Activated CD4-positive, alpha-beta T cell treated with anti-CD3 and anti-CD28 coated beads, Interleukin-10, Interleukin-2, amounts not matched to agents 100 ng/mL and 50 ng/mL, durations not matched to agents 16 hours and 8 hours (primary cell): ENCODE data around the gene BCKDHA.
"Not testable (repeated sequence)": the region's sequence is repeated elsewhere in the genome, so short reads cannot be mapped to it uniquely, and the experiment has no call there.

Source experiments
- DNase-seq: peaks from one replicate; pipeline ENCODE4 v3.0.0-alpha.2; 2020

The BCKDHA gene

DNA sequence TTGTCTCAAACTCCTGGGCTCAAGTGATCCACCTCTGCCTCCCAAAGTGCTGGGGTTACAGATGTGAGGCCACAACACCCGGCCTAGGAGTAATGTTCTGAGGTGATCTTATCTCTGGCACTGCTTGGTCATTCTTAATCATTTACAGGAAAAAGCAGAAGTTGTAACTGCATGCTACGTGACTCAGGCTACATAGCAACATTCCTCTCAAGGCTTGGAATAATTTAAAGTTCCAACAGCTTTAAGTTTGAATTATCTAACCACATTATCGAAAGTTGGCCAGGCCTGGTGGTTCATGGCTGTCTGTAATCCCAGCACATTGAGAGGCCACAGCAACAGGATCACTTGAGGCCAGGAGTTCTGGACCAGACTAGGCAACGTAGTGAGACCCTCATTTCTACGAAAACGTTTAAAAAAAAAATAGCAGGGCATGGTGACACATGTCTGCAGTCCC lies 29.7 kb upstream of the BCKDHA start:
- no peak for DNase-seq

DNA sequence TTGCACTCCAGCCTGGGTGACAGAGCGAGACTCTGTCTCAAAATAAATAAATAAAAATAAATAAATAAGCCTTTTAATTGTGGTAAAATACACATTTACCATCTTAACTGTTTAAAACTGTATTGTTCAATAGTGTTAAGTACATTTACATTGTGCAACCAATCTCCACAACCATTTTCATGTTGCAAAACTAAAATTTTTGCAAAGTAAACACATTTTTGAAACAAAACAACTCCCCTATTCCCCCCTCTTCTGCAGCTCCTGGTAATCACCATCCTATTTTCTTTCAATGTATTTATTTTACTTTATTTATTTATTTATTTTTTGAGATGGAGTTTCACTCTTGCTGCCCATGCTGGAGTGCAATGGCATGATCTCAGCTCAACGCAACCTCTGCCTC lies 27.8 kb upstream of the BCKDHA start:
- DNase-seq, result no peak

DNA sequence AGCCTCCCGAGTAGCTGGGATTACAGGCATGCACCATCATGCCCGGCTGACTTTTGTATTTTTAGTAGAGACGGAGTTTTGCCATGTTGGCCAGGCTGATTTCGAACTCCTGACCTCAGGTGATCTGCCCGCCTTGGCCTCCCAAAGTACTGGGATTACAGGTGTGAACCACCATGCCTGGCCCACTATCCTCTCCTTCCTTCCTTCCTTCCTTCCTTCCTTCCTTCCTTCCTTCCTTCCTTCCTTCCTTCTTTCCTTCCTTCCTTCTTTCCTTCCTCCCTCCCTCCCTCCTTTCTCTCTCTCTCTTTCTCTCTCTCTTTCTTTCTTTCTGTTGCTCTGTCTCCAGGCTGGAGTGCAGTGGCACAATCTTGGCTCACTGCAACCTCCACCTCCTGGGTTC lies 26.5 kb upstream of the BCKDHA start:
- DNase-seq, result not testable (repeated sequence)

DNA sequence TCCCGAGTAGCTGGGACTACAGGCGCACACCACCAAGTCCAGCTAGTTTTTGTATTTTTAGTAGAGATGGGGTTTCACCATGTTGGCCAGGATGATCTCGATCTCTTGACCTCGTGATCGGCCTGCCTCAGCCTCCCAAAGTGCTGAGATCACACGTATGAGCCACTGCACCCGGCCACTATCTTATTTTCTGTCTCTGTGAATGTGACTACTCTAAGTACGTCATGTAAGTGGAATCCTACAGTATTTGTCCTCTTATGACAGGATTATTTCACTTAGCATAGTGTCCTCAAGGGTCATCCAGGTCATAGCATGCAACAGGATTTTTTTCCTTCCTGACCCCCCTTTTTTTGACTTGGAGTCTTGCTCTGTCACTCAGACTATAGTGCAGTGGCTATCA lies 26.1 kb upstream of the BCKDHA start:
- DNase-seq, result no peak

DNA sequence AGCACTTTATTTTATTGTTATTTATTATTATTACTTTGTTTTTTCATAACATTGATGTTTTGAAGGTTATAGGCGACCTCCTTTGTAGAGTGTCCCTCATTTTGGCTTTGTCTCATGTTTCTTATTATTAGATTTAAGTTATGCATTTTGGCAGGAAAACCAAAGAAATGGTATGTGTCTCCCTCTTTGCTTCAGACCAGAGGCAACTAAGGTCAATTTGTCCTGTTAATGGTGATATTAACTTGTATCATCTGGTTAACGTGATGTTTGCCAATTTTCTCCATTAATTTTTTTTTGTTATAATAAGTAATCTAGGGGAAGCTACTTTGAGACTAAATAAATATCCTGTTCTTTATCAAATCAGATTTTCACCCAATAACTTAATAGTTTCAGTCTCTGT lies 25.1 kb upstream of the BCKDHA start:
- DNase-seq, result no peak

DNA sequence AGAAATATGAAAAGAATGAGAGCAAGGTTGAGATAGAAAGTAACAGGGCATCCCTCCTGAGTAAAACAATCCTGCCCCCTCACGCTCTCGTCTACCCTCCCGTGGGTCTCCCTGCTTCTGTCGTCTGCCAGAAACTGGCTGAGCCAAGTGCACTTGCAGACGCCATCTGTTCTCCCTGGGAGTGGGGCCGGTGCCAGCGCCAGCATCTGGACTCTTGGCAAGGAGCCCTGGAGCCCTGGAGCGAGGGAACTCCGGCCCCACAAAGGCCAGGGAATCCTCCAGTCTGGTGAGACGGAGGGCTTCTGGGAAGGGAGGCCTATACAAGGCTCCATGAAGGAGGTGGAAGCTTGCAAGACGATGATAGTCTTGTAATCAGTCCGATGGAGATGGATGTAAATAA lies 23.6 kb upstream of the BCKDHA start:
- DNase-seq, result no peak

DNA sequence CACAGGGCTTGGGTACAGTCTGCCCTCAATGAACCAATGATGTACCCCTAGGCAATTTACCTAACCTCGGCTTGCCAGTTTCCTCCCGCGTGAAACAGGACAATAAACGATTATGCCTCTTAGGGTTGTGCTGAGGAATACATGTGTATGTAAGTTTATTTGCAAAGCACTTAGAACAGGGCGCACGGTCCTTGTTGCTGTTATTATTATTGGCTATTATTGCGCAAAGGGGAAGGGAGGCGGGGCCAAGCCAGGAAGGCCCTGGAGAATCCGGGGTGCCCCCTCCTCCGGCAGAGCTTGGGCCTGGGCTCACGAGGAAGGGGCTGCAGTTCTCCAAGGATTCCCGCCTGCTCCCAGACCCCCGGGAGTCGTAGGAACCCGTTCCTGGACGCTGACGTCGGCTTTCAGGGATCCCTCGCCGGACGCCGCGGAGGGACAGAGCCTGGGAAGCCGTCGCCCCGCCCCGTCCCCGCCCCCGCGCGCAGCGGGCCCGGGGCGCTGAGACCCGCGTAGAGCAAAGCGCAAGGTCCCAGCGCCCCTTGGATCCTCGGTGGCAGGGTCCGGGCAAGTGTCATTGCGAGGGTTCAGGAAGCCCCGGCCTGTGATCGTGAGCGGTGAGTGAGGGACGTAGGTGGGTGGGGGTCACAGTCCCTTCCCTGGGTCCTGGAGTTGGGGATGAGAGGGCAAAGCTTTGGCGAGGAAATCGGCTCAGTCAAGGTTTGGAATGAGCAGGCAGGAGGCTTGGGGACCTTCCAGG lies 21.2 kb upstream of the BCKDHA start, which contains the start of gene TMEM91:
TMEM91 (plus strand) TSS at position 293 of the 757 bp plus-strand sequence. CDS start 1,777 bp downstream, outside the sequence.
- no peak for DNase-seq

DNA sequence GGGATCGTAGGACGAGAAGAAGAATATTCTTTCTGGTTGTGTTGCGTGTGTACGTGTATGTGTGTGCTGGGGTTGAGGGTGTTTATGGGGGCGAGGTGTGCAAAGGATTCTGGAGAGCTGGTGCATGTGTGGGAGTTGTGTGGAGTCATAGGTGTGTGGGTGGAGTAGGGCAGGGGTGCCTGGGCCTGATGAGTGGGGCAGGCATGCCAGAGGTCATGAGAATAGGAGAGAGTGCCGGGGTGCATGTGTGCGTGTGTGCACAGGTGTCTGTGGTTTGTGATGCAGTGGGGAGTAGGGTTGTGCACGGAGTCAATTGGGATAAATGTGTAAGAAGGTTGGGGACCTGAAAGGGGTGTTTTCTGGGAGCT lies 20.6 kb upstream of the BCKDHA start:
- DNase-seq, result no peak

DNA sequence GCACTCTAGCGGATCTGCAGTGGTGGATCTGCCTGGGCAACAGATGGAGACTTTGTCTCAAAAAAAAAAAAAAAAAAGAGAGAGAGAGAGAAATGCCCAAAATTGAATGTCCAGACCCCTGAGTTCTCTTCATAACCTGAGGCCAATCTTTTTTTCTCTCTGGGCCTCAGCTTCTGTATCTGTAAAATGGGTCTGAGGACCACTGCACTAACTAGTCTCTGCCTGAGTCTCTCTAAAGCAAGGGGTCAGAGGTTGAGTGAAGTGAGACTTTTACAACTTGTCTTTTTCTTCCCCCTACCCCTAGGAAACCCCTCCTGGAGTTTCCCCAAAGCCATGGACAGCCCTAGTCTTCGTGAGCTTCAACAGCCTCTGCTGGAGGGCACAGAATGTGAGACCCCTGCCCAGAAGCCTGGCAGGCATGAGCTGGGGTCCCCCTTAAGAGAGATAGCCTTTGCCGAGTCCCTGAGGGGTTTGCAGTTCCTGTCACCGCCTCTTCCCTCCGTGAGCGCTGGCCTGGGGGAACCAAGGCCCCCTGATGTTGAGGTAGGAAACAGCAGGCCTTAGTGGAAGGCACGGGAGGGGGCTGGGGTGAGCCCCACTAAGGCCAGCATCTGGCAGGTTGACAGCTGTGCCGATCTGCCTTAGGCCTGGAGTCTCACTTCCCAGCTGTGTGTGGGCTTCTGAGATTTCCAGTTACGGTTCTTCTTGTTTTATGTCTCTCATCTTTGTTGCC lies 19.5 kb upstream of the BCKDHA start:
- DNase-seq, result no peak

DNA sequence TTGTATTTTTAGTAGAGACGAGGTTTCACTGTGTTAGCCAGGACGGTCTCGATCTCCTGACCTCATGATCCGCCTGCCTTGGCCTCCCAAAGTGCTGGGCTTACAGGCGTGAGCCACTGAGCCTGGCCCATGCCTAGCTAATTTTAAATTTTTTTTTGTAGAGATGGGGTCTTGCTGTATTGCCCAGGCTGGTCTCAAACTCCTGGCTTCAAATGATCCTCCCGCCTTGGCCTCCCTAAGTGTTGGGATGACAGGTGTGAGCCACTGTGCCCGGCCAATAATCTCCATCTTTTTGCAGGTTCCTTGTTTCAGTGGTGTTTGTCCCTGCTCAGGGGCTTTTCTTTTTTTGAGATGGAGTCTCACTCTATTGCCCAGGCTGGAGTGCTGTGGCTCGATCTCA lies 16.1 kb upstream of the BCKDHA start:
- DNase-seq, result not testable (repeated sequence)

DNA sequence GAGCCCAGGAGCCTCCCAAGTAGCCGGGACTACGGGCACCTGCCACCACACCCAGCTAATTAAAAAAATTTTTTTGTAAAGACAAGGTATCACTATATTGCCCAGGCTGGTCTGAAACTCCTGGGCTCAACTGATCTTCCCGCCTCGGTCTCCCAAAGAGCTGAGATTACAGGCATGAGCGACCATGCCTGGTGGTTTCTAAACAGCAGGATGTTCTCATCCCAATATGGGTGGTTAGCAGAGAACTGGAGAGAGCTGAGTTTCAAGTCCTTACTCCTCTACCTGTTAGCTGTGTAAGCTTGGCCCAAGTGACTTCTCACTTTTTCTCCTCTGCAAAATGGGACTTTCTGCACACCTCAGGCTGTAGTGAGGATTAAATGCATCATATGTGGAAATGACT lies 13.3 kb upstream of the BCKDHA start:
- no peak for DNase-seq

DNA sequence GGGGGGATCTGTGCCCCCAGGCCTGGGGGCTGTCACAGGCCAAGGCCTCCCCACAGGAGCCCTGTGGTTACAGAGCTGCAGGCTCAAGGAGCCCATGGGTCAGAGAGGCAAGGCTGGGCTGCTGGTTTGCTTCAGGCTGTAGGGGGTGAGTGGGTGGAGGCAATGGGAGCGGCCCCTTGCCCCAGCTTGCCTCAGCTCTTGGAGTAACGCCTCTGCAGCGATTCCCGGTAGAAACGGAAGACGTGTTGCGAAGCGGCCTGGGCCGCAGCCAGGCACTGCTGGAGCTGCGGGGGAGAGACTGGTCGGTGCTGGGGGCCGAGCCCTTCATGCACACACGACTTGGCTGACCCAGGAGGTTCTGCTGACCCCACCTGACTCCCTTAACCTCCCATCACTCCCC lies 11.2 kb upstream of the BCKDHA start:
- no peak for DNase-seq

DNA sequence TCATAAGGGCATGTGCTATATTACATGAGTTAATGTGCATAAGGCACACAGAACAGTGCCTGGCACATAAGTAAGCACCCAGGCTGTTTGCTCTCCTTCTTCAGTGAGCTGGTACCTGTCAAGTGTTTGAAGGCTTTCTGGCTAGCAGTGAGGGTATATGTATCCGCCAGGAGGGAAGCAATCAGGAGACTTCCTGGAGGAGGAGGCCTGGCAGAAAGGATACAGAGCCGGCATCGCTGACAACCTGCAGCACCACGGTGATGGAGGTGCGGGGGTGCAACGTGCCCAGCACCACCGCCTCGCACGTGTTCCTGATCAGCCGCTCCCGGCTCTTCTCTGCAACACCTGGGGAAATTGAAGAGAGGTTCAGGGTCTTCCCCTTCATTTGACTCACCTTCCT lies 6.0 kb upstream of the BCKDHA start:
- DNase-seq, result no peak

DNA sequence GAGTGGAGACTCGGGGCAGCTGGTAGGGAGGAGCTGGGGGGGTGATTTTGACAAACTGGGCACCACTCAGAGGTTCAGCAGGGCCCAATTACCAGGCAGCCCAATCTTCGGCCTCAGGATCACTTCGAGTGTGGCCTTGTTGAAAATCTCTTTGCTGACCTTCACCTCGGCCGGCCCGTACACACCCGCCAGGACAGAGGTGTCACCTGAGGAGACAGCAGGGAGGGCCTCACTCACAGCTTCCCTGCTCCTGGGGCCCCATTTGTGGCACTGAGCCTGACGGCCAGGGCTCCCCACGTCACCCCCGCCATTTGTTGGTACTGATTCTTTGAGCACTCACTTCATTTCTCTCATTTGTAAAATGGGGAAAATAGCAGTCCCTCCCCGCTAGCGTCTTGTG lies 4.8 kb upstream of the BCKDHA start:
- DNase-seq, result no peak

DNA sequence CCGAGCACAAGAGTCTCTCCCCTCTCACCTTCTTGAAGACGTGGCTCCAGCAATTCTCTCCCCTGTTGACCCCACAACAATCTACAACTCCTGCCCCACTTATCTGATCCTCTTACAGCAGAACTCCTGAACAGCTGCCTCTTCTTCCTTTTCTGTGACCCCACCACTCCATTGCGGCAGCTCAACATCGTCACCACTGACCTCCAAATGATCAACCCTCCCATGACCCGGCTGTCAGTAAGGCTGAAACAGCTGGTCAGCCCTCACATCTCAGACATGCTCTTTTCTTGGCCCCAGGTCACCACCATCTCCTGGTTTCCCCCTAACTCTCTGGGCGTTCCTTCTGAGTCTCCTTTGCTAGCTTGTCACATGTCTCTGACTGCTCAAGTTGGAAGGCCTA lies 2.3 kb upstream of the BCKDHA start:
- DNase-seq, result no peak

DNA sequence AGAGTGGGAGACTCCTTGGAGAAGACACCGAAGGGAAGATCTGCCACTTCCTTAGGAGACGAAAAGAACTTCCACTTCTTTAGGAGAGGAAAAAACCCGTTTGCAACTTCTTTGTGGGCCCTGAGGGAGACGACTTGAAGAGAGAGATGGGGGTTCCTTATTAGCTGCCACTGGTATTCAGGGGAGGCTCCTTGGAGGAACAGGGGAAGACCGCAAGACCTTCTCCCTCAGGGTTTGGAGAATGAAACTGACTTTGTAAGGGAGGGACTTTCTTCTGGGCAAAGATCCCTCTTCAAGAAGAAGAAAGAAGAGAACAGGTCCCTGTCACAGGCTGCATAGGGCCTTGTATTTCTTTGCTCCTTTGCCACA lies 416 bp downstream of the BCKDHA start:
- DNase-seq, result no peak

DNA sequence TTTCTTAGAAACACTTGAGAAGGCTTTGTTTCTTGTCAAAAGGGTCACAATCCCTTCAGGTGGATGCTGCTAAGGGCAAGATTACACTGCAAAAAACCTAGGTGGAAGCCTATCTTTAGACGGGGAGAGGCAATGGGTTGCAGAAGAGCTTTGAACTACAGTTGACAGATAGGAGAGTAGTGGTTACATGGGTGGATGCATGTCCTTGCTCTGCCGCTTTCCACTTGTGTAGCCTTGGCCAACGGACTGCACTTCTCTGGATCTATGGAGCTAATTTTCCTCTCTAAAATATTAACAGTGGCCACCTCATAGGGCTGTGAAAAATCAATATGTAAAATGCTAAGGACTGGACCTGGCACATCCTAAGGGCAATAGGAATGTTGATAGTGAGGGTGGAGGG lies 980 bp downstream of the BCKDHA start:
- DNase-seq, result no peak

DNA sequence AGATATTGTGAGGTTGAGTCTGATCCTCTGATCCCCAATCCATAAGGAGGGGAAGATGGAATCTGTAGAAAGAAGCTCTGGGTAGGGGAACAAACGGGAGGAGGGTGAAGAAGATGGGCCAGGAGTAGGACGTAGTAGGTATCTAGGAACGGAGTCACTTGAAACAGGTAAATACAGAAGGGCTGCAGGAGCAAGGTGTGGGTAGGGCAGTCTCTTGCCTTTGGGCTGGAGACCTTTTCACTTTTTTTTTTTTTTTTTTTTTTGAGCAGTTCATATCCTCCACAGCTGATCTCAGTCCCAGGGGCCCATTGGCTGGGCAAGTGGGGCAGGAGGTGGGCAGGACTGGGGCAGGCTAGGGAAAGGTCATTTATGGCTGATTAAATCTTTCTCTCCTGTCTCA lies 1.5 kb downstream of the BCKDHA start:
- DNase-seq, result no peak

DNA sequence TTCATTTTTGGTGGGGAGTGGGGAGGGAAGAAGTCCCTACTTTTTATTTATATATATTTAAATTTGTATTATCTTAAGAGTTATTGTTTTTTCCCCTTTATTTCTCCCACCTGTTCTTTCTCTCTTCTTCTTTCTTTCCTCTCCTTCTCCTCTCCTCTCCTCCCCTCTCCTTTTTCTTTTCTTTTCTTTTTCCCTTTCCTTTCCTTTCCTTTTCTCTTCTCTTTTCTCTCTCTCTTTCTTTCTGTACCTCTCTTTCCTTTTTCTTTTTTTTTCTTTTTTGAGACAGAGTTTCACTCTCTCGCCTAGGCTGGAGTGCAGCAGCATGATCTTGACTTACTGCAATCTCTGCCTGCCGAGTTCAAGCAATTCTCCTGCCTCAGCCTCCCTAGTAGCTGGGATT lies 1.9 kb downstream of the BCKDHA start:
- no peak for DNase-seq

DNA sequence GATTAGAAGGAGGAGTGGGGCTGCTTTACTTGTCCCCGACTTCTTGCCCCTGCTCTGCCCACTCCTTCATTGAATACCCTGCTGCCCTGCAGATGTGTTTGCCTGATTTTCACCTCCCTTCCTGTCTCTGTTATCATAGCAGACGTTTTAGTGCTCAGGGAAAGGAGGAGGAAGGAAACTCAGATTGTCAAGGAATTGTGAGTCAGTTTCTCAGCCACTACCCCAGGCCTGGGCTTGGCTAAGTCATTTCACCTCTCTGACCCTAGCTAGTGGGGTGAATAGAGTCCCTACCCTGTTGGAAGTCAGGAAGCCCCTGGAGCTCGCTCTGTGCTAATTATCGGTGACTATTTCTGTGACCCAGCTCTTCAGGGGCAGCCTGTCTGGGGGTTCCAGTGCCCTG lies 3.9 kb downstream of the BCKDHA start:
- no peak for DNase-seq

DNA sequence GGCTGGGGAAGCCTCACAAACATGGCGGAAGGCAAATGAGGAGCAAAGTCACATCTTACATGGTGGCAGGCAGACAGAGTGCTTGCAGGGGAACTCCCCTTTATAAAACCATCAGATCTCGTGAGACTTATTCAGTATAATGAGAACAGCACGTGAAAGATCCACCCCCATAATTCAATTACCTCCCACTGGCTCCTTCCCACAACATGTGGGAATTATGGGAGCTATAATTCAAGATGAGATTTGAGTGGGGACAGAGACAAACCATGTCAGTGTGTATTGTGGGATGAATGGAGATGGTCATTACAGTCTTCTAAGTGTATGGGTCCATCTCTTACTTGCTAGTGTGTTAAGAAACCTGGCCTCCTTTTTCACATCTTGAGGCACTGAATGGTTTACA lies 4.4 kb downstream of the BCKDHA start:
- DNase-seq, result no peak

DNA sequence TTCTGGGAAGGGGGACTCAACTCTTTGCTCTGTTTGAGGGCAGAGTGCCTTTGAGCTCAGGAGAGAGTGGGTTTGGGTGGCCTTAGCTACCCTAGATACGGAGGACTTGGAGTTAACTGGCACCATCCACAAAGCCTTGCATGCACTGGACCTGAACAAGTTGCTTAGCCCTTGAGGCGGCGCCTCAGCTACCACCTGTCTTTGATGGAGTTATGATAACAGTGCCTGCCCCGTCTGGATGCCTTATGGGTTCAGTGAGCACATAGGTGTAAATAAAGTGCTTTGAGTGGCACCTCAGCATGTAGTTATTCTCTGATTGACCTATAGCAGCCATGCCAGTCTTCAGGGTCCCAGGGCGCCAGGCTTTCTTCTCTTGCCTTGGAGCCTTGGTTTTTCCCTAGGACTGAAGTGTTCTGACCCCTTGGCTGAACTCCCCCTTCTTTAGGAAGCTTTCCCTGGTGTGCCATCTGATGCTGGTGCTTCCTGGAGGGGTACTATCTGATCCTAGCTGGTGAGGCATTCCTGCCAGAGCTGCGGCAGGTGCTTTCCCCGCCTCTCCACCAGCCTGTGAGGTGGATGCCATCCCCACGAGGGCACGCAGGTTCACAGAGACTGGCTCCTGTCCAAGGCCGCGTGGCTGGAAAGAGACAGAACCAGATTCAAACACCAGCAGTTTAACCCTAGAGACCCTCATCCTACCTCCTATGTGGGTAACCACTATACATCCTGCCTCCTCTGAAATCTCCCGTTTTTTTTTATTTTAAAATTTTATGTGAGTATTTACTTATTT lies 5.8 kb downstream of the BCKDHA start:
- no peak for DNase-seq

DNA sequence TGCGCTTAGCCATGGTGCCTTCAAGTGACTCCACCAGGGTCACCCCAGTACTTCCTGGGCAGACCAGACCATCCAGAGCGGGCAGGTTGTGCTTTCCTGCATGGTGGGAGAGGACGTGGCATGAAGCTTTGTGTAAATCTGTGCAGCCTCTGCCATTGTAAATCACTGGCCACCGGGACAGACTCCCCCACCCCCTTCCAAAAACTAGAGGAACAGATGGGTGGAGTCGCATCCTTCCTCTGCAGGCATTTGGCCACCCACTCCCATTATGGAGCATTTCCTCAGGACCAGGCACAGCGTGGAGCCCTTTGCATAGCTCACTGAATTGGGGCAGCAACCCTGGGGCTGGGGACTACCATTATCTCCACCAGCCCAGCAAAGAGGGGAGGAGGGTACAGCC lies 8.2 kb downstream of the BCKDHA start:
- no peak for DNase-seq

DNA sequence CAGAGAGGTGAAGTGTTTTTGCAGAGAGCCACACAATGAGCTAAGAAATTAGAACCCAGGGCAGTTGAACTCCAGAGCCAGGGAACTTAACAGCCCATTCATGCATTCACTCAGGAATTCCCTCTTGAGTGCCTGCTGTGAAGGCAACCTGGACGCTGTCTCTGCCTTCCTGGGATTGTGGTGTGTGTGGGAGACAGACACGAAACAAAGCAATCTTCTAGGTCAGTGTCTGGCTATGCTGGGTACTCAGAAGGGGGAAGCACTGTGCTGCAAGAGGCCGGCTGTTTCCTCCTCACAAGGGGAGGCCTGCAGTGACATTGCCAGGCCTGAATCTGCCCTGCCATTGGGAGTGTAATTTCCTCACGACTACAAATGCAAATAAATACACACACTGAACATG lies 9.7 kb downstream of the BCKDHA start:
- DNase-seq, result no peak
